A673 (cell line): Measurements from ENCODE around the gene NDUFB2.

Experiments used
- EZH2 ChIP-seq: fragments of 200-600 bp; sonication (generic); IDR thresholded peaks from 2 replicates; pipeline ENCODE4 v1.6.1; 2017; ENCODE audit warnings: borderline replicate concordance, low read depth, mild to moderate bottlenecking, mixed read lengths, antibody characterized with exemption, low read length; ENCODE audit not compliant: poor library complexity, severe bottlenecking
- TF ChIP-seq, protein P1 (sequence below): fragments of 300-800, 200-600 bp; sonication (generic); conservative IDR thresholded peaks from 2 replicates; pipeline ENCODE4 v1.5.1; 2017; ENCODE audit warnings: low read depth, mild to moderate bottlenecking, antibody characterized with exemption, low read length, moderate library complexity, mixed read lengths

DNA sequence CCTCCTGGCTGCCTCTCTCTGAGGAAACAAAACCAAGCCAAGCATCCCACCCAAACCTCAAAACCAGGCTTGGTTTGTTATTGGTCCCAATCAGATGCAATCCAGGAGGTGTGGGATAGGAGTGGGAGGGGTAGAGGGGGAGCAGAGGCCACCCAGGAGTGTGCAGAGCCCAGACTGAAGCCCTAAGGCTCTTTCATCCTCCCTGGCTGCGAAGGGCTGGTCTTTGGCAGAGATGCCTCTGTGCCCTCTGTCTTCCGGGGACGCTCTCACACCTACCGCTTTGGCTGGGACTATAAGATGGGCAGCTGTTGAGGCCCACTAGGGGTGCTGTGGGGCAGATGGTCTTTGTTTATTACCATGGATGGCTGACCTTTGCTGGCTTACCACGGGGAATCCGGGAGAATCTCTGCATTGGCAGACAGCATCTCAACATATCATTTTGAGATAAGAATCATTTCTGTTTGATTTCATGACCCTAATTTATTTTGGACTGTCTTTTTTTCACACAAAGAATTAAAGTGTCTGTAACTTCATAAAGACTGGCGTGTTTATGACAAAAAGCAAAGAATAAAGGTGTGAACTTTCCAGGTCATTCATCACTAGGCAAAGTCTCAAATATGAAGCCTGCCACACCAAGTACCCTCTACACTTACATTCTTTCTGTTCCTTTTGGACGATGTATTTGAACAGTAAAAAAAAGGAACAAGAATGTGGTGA is 49.4 kb upstream of the NDUFB2 start:
- TF ChIP-seq, protein P1, sequence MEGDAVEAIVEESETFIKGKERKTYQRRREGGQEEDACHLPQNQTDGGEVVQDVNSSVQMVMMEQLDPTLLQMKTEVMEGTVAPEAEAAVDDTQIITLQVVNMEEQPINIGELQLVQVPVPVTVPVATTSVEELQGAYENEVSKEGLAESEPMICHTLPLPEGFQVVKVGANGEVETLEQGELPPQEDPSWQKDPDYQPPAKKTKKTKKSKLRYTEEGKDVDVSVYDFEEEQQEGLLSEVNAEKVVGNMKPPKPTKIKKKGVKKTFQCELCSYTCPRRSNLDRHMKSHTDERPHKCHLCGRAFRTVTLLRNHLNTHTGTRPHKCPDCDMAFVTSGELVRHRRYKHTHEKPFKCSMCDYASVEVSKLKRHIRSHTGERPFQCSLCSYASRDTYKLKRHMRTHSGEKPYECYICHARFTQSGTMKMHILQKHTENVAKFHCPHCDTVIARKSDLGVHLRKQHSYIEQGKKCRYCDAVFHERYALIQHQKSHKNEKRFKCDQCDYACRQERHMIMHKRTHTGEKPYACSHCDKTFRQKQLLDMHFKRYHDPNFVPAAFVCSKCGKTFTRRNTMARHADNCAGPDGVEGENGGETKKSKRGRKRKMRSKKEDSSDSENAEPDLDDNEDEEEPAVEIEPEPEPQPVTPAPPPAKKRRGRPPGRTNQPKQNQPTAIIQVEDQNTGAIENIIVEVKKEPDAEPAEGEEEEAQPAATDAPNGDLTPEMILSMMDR = peak; percentile 48; the same call in 1 of the 2 replicates
- TF ChIP-seq EZH2 = no peak
